BLaER1 treated with 17β-estradiol and CSF1 and Interleukin-3, amounts not matched to agents 10 nM and 100 nM (cell line): ENCODE results near the gene SLC25A17.

Source experiments
- H3K27ac ChIP-seq, 11 experiments: shearing (Covaris generic); formaldehyde crosslinking; 2 replicates each; pipeline ENCODE4 v1.8.1; 2022
- H3K27me3 ChIP-seq, 11 experiments: shearing (Covaris generic); formaldehyde crosslinking; 2 replicates each; pipeline ENCODE4 v1.8.1; 2022
- H3K36me3 ChIP-seq, 11 experiments: shearing (Covaris generic); formaldehyde crosslinking; 2 replicates each; pipeline ENCODE4 v1.8.1; 2022
- H3K4me1 ChIP-seq, 10 experiments: shearing (Covaris generic); formaldehyde crosslinking; 2 replicates each; pipeline ENCODE4 v1.8.1; 2022
- H3K4me2 ChIP-seq, 11 experiments: shearing (Covaris generic); formaldehyde crosslinking; 2 replicates each; pipeline ENCODE4 v1.8.1; 2022
- H3K4me3 ChIP-seq, 10 experiments: shearing (Covaris generic); formaldehyde crosslinking; 2 replicates each; pipeline ENCODE4 v1.8.1; 2022
- H3K9ac ChIP-seq, 11 experiments: shearing (Covaris generic); formaldehyde crosslinking; 2 replicates each; pipeline ENCODE4 v1.8.1; 2022
- H3K9me3 ChIP-seq, 11 experiments: shearing (Covaris generic); formaldehyde crosslinking; replicated peaks in 1 of 11; 2 replicates each; pipeline ENCODE4 v1.8.1; 2022
- H4K20me1 ChIP-seq, 11 experiments: shearing (Covaris generic); formaldehyde crosslinking; 2 replicates each; pipeline ENCODE4 v1.8.1; 2022
- Cebpa-rat ChIP-seq, 11 experiments: shearing (Covaris generic); IDR thresholded peaks; 2 replicates each; pipeline ENCODE4 v1.8.1; 2022

Gene SLC25A17

GRCh38 chr22:40806711-40807110 lies 12.4 kb downstream of the SLC25A17 start:
- H3K9me3 ChIP-seq, result no peaks in the 10 kb centered on the region
- H3K27me3 ChIP-seq, result no peaks in the 10 kb centered on the region
- H3K9ac ChIP-seq, result no peak overlapping the region
- peaks cover 0 to 12% (median 8%) of the 10 kb centered on the region in 10 experiments; a peak in 11 of 20 replicates for H3K4me1 ChIP-seq
- H3K27ac ChIP-seq, result no peak overlapping the region
- H4K20me1 ChIP-seq, result peaks cover 0 to 56% (median 9%) of the 10 kb centered on the region in 11 experiments; a peak in 10 of 22 replicates
- no peak overlapping the region for H3K4me2 ChIP-seq
- no peak for TF ChIP-seq Cebpa-rat (IDR thresholded peaks at IDR 0.05)
- H3K4me3 ChIP-seq, result no peak overlapping the region
- peaks cover 0 to 59% (median 26%) of the 10 kb centered on the region in 11 experiments; a peak in 21 of 22 replicates for H3K36me3 ChIP-seq

- Histone ChIP-seq H3K4me2 (no peak overlapping the region), H3K27me3 (no peaks in the 10 kb centered on the region), H3K36me3 (peaks cover 0 to 49% (median 21%) of the 10 kb centered on the region in 11 experiments; a peak in 21 of 22 replicates), H3K4me3 (no peak overlapping the region), H3K9me3 (no peaks in the 10 kb centered on the region), H3K9ac (no peak overlapping the region), H3K4me1 (peaks cover 0 to 12% (median 8%) of the 10 kb centered on the region in 10 experiments; a peak in 11 of 20 replicates), H4K20me1 (peaks cover 0 to 48% (median 9%) of the 10 kb centered on the region in 11 experiments; a peak in 9 of 22 replicates), H3K27ac (no peak overlapping the region)
- no peak for TF ChIP-seq Cebpa-rat (IDR thresholded peaks at IDR 0.05)
Measured at GRCh38 chr22:40805699-40806203, 13.4 kb downstream of the SLC25A17 start.

GRCh38 chr22:40805239-40805638 lies 13.9 kb downstream of the SLC25A17 start:
- Histone ChIP-seq H3K9ac (no peak overlapping the region), H4K20me1 (peaks cover 0 to 48% (median 9%) of the 10 kb centered on the region in 11 experiments; a peak in 9 of 22 replicates), H3K27me3 (no peaks in the 10 kb centered on the region), H3K4me3 (no peak overlapping the region), H3K4me1 (peaks cover 0 to 12% (median 8%) of the 10 kb centered on the region in 10 experiments; a peak in 11 of 20 replicates), H3K36me3 (peaks cover 0 to 46% (median 21%) of the 10 kb centered on the region in 11 experiments; a peak in 21 of 22 replicates), H3K4me2 (no peak overlapping the region), H3K9me3 (no peaks in the 10 kb centered on the region), H3K27ac (no peak overlapping the region)
- no peak for TF ChIP-seq Cebpa-rat (IDR thresholded peaks at IDR 0.05)

- TF ChIP-seq Cebpa-rat (IDR thresholded peaks at IDR 0.05), result no peak
- no peak overlapping the region for H3K4me3 ChIP-seq
- H3K27ac ChIP-seq, result no peak overlapping the region
Measured at GRCh38 chr22:40803321-40803720, 15.8 kb downstream of the SLC25A17 start.

GRCh38 chr22:40799008-40799407 lies 20.1 kb downstream of the SLC25A17 start:
- Histone ChIP-seq H3K36me3 (peaks cover 0 to 49% (median 12%) of the 10 kb centered on the region in 11 experiments; a peak in 15 of 22 replicates), H3K27ac (no peak overlapping the region), H3K4me3 (no peak overlapping the region), H3K9me3 (no peaks in the 10 kb centered on the region), H3K27me3 (no peaks in the 10 kb centered on the region), H3K4me1 (peaks cover 0 to 11% (median 0%) of the 10 kb centered on the region in 10 experiments; a peak in 4 of 20 replicates), H4K20me1 (peaks cover 0 to 5% (median 0%) of the 10 kb centered on the region in 11 experiments; a peak in 3 of 22 replicates), H3K4me2 (no peak overlapping the region), H3K9ac (no peak overlapping the region)
- no peak for TF ChIP-seq Cebpa-rat (IDR thresholded peaks at IDR 0.05)

More at GRCh38 chr22:40803321-40803720, 15.8 kb downstream of the SLC25A17 start:
- Histone ChIP-seq H3K4me1 (peaks cover 0 to 12% (median 6%) of the 10 kb centered on the region in 10 experiments; a peak in 11 of 20 replicates), H3K4me2 (peak overlapping the region in 2 of 11 experiments; percentile 34 to 39; a peak in 4 of 22 replicates), H3K9ac (no peak overlapping the region), H3K27me3 (no peaks in the 10 kb centered on the region), H3K9me3 (no peaks in the 10 kb centered on the region), H3K36me3 (peaks cover 0 to 52% (median 23%) of the 10 kb centered on the region in 11 experiments; a peak in 21 of 22 replicates), H4K20me1 (peaks cover 0 to 30% (median 9%) of the 10 kb centered on the region in 11 experiments; a peak in 8 of 22 replicates)

GRCh38 chr22:40797427-40797826 lies 21.7 kb downstream of the SLC25A17 start:
- TF ChIP-seq Cebpa-rat (IDR thresholded peaks at IDR 0.05), result no peak
- Histone ChIP-seq H3K4me1 (no peaks in the 10 kb centered on the region), H3K9me3 (no peaks in the 10 kb centered on the region), H4K20me1 (peaks cover 0 to 5% (median 0%) of the 10 kb centered on the region in 11 experiments; a peak in 3 of 22 replicates), H3K27ac (no peak overlapping the region), H3K4me3 (no peak overlapping the region), H3K36me3 (peaks cover 2 to 52% (median 23%) of the 10 kb centered on the region in 11 experiments; a peak in 20 of 22 replicates), H3K4me2 (no peak overlapping the region), H3K27me3 (no peaks in the 10 kb centered on the region), H3K9ac (no peak overlapping the region)

- Histone ChIP-seq H3K4me3 (no peak overlapping the region), H3K27me3 (no peaks in the 10 kb centered on the region), H3K9ac (no peak overlapping the region), H3K4me1 (no peaks in the 10 kb centered on the region), H3K4me2 (no peak overlapping the region), H3K36me3 (peaks cover 28 to 88% (median 44%) of the 10 kb centered on the region in 11 experiments), H3K9me3 (no peaks in the 10 kb centered on the region), H4K20me1 (no peaks in the 10 kb centered on the region), H3K27ac (no peak overlapping the region)
- no peak for TF ChIP-seq Cebpa-rat (IDR thresholded peaks at IDR 0.05)
Measured at GRCh38 chr22:40792451-40792850, 26.7 kb downstream of the SLC25A17 start.

- no peaks in the 10 kb centered on the region for H3K4me1 ChIP-seq
- H3K27ac ChIP-seq, result no peak overlapping the region
- no peak overlapping the region for H3K4me2 ChIP-seq
- H3K27me3 ChIP-seq, result no peaks in the 10 kb centered on the region
- no peak overlapping the region for H3K4me3 ChIP-seq
- H3K9me3 ChIP-seq, result no peaks in the 10 kb centered on the region
- peaks cover 34 to 88% (median 56%) of the 10 kb centered on the region in 11 experiments for H3K36me3 ChIP-seq
- no peak overlapping the region for H3K9ac ChIP-seq
- no peaks in the 10 kb centered on the region for H4K20me1 ChIP-seq
- no peak for TF ChIP-seq Cebpa-rat (IDR thresholded peaks at IDR 0.05)
Measured at GRCh38 chr22:40791241-40791640, 27.9 kb downstream of the SLC25A17 start.

- Histone ChIP-seq H3K27ac (no peak overlapping the region), H3K9ac (no peak overlapping the region), H3K36me3 (peaks cover 40 to 100% (median 66%) of the 10 kb centered on the region in 11 experiments), H3K27me3 (no peaks in the 10 kb centered on the region), H3K4me2 (no peak overlapping the region), H4K20me1 (no peaks in the 10 kb centered on the region), H3K4me3 (no peak overlapping the region), H3K9me3 (no peaks in the 10 kb centered on the region), H3K4me1 (no peaks in the 10 kb centered on the region)
- TF ChIP-seq Cebpa-rat (IDR thresholded peaks at IDR 0.05), result no peak
Measured at GRCh38 chr22:40789131-40789530, 30.0 kb downstream of the SLC25A17 start.
